Measurements from ENCODE around the gene CYSRT1. TPM values are rescaled to one million over a fixed set of nuclear protein-coding genes. Genes with fewer than 3 reads are reported as not detected.

CYSRT1 gene
- total RNA-seq, 4 donors from 2014 or later = 0.34 TPM; not detected in 3

GRCh38 chr9:137262909-137263285, 37.9 kb downstream of the CYSRT1 start:
- TF ChIP-seq, protein P1, sequence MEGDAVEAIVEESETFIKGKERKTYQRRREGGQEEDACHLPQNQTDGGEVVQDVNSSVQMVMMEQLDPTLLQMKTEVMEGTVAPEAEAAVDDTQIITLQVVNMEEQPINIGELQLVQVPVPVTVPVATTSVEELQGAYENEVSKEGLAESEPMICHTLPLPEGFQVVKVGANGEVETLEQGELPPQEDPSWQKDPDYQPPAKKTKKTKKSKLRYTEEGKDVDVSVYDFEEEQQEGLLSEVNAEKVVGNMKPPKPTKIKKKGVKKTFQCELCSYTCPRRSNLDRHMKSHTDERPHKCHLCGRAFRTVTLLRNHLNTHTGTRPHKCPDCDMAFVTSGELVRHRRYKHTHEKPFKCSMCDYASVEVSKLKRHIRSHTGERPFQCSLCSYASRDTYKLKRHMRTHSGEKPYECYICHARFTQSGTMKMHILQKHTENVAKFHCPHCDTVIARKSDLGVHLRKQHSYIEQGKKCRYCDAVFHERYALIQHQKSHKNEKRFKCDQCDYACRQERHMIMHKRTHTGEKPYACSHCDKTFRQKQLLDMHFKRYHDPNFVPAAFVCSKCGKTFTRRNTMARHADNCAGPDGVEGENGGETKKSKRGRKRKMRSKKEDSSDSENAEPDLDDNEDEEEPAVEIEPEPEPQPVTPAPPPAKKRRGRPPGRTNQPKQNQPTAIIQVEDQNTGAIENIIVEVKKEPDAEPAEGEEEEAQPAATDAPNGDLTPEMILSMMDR (IDR thresholded peaks at IDR 0.05; ENCODE audit: low read depth) = no peak

DNA sequence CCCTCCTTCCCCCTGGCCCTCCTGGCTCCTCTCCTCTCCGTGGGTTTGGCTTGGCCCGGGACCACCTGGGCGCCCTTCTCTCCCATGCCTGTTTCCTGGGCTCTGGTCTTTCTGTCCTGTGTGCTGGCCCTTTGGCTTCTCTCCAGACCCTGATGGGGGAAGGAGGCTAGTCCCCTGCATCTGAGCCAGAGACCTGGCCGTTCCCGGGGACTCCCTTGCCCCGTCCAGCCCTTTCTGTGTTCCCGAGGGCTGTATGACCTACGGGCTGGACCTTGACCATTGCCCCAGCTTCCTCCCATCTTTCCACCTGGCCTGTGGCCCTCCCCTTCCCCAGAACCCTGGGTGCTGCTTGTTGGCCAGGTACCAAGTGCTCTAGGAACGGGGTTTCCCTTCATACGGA, 38.5 kb downstream of the CYSRT1 start:
- TF ChIP-seq, protein P1 (IDR thresholded peaks at IDR 0.05; ENCODE audit: low read depth) = no peak

DNA sequence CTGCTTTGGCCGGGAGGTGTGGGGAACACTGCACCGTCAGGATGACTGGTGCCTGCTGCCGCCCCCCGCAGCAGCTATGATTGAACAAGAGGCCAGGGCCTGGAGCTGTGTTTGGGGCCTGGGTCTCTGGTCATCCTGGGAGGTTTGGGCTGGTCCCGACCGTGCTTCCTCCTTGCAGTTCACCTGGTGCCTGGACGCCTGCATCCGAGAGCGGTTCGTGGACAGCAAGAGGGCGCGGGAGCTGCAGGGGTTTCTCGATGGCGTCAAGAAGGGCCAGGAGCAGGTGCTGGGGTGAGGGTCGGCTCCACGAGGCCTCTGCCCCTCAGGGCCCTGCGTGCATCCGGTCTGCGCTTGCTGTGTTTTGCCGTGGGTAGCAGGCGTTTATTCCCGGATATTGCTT, 39.1 kb downstream of the CYSRT1 start:
- TF ChIP-seq, protein P1 (IDR thresholded peaks at IDR 0.05; ENCODE audit: low read depth) = no peak

DNA sequence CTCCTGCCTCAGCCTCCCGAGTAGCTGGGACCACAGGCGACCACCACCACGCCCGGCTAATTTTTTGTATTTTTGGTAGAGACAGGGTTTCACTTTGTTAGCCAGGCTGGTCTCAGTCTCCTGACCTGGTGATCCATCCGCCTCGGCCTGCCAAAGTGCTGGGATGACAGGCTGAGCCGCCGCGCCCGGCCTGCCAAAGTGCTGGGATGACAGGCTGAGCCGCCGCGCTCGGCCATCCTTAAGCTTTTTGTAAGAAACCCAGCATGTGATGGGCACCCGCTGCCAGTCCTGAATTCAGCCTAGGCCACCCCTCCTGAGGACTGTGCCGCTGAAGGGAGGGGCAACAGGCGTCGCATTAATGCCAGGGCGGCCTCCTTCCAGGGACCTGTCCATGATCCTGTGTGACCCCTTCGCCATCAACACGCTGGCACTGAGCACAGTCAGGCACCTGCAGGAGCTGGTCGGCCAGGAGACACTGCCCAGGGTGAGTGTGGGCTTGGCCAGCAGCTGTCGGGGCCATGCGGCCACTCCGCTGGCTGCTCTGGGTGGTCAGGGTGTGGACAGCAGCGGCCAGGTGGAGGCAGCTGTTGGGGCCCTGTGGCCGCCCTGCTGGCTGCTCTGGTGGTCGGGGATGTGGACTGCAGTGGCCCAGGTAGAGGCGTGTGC, 40.7 kb downstream of the CYSRT1 start:
- TF ChIP-seq, protein P1 (IDR thresholded peaks at IDR 0.05; ENCODE audit: low read depth) = no peak

GRCh38 chr9:137266162-137266527, 41.2 kb downstream of the CYSRT1 start:
- TF ChIP-seq, protein P1 (IDR thresholded peaks at IDR 0.05; ENCODE audit: low read depth) = no peak

GRCh38 chr9:137266585-137267453, 41.8 kb downstream of the CYSRT1 start:
- TF ChIP-seq, protein P1 (IDR thresholded peaks at IDR 0.05; ENCODE audit: low read depth) = no peak

DNA sequence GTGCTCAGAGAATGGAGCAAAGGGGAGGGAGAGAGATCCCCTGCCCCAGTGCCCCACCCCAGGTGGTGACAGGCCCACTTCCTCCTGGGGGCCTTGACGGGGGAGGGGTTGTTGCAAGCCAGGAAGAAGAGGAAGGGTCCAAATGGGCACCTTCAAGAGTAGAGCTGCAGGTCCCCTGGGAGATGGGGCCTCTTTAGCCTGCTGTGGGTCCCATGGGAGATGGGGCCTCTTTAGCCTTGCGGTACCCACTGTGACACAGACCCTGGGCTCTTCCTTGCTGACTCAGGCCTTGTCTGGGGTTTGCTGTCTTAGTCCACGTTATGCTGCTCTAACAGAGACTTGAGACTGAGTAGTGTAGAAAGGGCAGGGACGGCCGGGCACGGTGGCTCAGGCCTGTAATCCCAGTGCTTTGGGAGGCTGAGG, 43.0 kb downstream of the CYSRT1 start:
- TF ChIP-seq, protein P1 (IDR thresholded peaks at IDR 0.05; ENCODE audit: low read depth) = no peak

All from subcutaneous adipose tissue (tissue), 4 donors.